Measurements from ENCODE around the gene CNOT4.

DNA sequence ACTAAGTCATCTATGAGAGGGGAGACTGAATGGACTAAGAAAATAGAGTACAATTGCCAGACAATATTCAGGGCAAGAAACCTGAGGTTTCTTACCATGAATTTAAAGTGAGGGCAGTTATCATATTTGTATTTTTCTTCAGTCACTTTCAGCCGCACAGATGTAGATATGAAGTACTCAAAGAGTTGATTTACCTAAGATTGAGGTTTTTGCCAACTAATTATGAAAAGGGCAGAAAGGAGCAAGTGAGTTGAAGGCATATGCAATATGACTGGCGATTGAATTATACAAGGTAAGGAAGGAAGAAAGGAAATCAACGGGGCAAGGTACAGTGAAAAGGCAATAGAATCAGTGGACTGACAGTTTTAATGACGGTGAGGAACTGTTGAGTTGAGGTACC lies 17.8 kb downstream of the CNOT4 start:
- TF ChIP-seq, protein P1, sequence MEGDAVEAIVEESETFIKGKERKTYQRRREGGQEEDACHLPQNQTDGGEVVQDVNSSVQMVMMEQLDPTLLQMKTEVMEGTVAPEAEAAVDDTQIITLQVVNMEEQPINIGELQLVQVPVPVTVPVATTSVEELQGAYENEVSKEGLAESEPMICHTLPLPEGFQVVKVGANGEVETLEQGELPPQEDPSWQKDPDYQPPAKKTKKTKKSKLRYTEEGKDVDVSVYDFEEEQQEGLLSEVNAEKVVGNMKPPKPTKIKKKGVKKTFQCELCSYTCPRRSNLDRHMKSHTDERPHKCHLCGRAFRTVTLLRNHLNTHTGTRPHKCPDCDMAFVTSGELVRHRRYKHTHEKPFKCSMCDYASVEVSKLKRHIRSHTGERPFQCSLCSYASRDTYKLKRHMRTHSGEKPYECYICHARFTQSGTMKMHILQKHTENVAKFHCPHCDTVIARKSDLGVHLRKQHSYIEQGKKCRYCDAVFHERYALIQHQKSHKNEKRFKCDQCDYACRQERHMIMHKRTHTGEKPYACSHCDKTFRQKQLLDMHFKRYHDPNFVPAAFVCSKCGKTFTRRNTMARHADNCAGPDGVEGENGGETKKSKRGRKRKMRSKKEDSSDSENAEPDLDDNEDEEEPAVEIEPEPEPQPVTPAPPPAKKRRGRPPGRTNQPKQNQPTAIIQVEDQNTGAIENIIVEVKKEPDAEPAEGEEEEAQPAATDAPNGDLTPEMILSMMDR (IDR thresholded peaks at IDR 0.05; ENCODE audit: low read depth, low read length), result no peak
- no peak for TF ChIP-seq EZH2phosphoT487 (IDR thresholded peaks at IDR 0.05; ENCODE audit: low read depth)
